GM19238 (cell line): ENCODE measurements around the gene ITGB8.

Experiments
- DNase-seq: peaks from one replicate; pipeline ENCODE4 v3.0.0; 2011; ENCODE audit warnings: low spot score; ENCODE audit not compliant: insufficient read length

ITGB8 gene

GRCh38 chr7:20307901-20308300 is 22.8 kb upstream of the ITGB8 start:
- no peak for DNase-seq

DNA sequence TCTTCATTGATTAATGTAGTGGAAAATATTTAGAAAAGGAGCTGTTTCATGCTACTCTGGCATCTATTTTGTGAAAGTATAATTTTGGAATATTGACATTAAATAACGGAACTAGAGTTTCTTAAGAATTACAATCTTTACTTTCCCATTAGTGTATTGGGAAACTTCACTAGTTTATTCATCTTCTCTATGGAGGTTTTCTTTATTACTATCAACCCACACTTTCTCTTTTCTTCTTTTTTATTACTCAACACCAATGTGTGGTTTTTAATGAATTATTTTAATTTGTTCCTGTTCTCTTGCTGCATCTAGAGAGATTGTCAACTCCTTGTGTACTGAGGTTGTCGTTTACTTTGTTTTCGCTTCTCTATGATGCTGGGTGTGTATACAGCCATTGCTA is 20.4 kb upstream of the ITGB8 start:
- DNase-seq: no peak

GRCh38 chr7:20310963-20311742 is 19.5 kb upstream of the ITGB8 start:
- no peak for DNase-seq

DNA sequence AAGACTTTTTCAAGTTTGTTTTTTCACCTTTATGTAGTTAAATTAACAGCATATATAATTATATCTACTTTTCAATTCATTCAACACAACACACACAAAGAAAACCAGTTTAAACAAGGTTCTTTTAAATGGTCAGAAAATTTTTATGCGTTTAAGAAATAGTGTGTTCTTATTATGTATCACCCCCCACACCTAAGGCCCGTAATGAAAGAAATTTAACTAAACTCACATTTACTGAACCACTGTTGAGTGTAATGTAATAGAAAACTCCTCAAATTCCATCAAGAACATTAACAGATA is 19.0 kb upstream of the ITGB8 start:
- no peak for DNase-seq

DNA sequence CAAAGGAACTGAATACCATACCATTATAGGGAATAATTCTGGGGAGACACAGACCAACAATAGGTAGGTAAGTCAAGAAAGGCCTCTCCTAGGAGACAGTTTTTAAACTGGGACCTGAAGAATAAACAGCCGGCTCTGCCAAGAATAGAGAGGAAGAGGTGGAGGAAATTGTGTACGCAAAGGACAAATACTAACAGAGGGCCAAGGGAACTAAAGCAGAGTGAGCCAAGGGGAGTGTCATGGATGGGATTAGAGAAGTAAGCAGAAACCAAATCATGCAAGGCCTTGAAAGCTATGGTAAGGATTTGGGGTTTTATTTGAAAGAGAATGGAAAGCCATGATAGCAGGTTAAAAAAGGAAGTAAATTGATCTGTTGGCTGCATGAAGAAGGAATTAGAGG is 18.1 kb upstream of the ITGB8 start:
- DNase-seq: no peak

DNA sequence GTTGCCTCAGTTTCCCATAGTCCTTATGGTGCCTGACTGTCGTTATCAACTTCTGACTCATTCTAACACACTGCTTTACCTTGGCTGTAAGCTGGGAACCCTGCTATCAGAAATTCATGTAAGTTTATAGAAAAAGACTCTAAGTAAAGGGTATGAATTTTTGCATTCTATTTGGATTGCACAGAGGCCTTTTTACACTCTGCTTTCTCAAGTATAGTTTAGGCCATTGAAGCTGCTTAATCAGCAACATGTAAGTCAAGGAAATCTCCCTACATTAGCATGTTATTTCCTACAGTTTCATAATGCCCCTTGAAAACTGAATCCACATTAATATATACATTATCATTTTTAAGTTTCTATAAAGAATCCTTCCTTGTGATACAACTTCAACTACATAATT is 17.1 kb upstream of the ITGB8 start:
- DNase-seq: no peak

DNA sequence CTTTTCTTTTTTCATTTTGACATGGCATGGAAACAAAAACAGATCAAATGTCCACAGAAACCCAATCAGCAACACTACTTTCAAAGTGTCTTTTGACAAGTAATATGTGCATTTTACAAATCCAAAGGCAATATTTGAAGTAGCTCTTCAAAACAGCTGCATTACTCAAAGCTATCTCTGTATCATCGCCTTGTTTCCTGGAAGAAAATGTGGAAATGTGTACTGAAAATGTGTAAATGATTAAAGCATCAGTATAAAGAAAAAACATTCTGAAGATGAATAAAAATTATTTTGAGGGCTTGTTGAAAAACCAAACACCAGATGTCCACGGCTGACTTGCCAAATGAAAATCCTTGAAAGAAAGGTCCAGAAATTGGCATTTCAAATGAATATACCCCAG is 16.5 kb upstream of the ITGB8 start:
- DNase-seq: no peak

- no peak for DNase-seq
These were observed 14.0 kb upstream of the ITGB8 start for GRCh38 chr7:20316706-20317105.

GRCh38 chr7:20317413-20317812 is 13.3 kb upstream of the ITGB8 start:
- no peak for DNase-seq

GRCh38 chr7:20318933-20319332 is 11.8 kb upstream of the ITGB8 start:
- no peak for DNase-seq

DNA sequence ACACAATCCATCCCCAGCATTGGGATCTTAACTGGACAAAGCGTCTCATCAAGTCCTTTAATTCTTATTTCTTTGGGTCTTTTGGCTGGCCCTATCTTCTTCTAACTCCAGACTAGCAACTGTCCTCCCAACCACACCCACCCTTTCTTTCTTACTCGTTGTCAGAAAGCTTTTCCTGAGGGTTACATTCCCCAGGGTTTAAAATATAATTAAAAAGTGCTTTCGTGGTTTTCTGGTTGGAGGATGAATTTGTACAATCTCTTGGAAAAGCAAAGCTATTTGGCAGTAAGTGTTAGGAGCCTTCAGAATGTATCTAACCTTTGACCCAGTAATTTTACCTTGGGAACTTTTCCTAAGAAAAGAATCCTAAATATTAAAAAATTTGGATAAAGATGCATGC is 10.4 kb upstream of the ITGB8 start:
- no peak for DNase-seq

- no peak for DNase-seq
These were observed 9.9 kb upstream of the ITGB8 start for GRCh38 chr7:20320786-20321185.

- no peak for DNase-seq
These were observed 7.1 kb upstream of the ITGB8 start for GRCh38 chr7:20323595-20323994.

GRCh38 chr7:20326342-20326741 is 4.4 kb upstream of the ITGB8 start:
- no peak for DNase-seq

DNA sequence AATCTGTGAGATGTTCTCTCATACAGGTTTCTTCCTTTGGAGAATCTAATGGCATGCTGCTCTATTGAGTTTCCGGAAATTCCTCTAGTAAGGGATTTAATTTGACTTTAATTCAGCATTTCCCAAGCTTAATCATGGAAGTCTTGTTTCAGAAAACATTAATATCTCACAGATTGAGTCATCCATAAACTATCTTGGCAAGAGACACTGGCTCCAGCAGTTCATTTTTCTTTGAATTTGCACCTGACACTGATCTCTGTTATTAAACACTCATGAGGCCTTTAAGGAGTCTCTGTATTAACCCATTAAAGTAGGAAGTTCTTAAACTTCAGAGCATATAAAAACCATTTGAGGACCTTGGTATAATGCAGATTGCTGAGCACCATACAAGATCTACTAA is 3.6 kb upstream of the ITGB8 start:
- no peak for DNase-seq

DNA sequence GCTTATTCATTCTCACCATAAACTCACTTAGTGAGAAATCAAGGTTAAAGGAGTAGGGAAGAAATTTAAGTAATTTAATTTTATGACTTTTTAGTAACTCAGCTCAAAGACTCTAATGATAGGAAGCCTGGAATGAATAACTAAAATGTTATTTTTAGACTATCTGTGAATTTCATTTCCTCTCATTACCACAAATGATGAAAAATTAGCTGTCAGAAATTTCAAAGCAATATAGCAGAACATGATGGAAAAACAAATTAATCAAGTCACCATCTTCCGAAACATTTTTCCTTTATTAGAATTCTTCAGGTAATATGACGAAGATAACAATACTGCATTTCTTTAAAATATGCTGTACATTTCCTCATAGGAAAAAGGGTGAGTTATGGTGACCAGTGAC is 2.7 kb upstream of the ITGB8 start:
- no peak for DNase-seq

GRCh38 chr7:20328692-20329091 is 2.0 kb upstream of the ITGB8 start:
- DNase-seq: no peak

DNA sequence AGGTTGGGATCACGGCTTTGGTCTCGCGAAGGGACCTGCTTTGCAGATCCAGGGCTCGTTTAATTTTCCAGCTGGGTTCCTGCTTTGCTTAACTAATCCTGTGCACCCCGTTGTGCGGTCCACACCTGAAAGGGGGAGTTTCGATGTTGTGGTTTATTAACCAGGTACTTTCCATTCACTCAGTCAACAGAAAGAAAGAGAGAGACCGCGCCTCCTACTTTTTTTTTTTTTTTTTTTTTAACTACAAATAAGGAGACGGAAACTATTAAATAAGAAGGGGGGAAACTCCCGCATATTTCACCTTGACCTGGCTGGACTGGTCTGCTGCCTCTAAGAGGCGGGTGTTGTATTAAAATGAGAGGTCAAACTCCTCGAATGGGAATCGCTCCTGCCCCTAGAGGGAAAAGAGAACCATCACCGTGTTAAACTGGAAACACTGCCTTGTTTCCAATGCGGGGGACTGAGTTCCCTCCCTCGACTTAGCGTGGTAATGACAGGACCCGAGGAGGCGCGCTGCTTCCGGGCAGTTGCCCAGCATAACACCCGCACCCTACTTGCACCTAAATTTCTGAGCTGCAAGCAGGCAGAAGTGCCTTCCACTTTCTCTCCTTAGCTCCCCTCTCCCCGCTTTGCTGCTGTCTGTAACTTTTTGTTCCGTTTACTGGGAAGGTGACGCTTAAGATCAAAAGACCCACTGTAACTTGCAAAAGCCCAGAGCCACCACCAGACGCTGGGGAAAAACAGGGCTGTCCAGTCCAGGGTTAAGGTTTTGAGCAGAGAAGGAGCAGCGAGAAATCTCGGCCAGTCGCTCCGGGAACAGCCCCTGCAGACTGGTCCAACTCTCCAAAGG is 1.1 kb upstream of the ITGB8 start:
- DNase-seq: peak; percentile 21

DNA sequence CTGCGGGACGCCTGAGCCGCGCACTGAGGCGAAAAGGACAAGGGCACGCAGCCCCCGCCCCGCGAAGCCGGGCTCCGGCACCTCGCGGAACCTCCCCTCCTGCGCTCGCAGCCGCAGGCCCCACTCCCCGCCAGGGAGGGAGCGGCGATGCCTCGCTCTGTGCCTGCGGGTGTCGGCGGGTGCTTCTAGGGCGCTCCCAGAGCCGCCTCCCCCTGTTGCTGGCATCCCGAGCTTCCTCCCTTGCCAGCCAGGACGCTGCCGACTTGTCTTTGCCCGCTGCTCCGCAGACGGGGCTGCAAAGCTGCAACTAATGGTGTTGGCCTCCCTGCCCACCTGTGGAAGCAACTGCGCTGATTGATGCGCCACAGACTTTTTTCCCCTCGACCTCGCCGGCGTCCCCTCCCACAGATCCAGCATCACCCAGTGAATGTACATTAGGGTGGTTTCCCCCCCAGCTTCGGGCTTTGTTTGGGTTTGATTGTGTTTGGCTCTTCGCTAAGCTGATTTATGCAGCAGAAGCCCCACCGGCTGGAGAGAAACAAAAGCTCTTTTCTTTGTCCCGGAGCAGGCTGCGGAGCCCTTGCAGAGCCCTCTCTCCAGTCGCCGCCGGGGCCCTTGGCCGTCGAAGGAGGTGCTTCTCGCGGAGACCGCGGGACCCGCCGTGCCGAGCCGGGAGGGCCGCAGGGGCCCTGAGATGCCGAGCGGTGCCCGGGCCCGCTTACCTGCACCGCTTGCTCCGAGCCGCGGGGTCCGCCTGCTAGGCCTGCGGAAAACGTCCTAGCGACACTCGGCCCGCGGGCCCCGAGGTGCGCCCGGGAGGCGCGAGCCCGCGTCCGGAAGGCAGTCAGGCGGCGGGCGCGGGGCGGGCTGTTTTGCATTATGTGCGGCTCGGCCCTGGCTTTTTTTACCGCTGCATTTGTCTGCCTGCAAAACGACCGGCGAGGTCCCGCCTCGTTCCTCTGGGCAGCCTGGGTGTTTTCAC is 519 bp downstream of the ITGB8 start:
- peak; percentile 9 for DNase-seq

- no peak for DNase-seq
These were observed 1.5 kb downstream of the ITGB8 start for GRCh38 chr7:20331910-20332813.

DNA sequence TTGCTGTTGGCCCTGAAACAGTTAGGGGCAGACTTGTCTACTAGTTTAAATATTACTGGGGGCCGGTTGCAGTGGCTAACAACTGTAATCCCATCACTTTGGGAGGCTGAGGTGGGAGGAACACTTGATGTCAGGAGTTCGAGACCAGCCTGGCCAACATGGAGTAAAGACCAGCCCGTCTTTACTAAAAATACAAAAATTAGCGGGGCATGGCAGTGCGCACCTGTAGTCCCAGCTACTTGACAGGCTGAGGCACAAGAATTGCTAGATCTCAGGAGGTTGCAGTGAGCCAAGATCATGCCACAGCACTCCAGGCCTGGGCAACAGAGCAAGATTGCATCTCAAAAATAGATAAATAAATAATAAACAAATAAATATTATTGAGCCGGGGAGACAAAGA is 7.6 kb downstream of the ITGB8 start:
- no peak for DNase-seq
